ENCODE data around the gene SRR.

The SRR gene

DNA sequence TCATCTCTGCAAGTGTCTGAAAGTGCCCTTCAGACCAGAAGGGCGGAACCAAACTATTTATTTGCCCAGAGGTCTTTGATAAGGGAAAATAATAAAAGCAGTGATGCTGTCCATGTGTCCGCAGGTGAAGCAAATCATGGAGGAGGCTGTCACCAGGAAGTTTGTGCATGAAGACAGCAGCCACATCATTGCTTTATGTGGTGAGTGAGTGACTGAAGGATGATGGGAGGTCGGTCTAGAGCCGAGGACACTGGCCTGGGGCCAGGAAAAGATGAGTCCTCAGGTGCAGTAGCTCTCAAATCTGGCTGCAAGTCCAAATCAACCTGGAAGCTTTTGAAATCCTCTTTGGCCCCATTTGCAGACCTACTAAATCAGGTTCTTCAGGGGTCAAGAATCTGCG lies 39.7 kb downstream of the SRR start:
- DNase-seq (ENCODE audit: low spot score): no peak

DNA sequence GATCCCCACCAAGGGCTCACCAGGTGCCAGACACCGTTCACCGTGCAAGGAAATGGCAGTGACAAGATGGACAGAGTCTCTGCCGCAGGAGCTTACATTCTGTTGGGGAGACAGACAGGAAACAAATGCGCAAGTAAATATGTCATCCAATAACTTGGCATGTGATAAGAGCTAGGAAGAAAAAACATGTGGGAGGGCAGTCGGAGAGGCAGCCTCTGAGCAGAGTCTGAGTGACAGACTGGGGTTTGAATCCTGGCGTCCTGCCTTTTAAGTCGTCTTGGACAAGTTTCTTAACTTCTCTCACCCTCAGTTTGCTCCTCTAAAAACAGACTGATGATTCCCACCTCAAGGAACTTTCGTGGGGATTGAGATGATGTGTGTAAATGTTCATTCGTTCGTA lies 40.8 kb downstream of the SRR start:
- no peak for DNase-seq (ENCODE audit: low spot score)

DNA sequence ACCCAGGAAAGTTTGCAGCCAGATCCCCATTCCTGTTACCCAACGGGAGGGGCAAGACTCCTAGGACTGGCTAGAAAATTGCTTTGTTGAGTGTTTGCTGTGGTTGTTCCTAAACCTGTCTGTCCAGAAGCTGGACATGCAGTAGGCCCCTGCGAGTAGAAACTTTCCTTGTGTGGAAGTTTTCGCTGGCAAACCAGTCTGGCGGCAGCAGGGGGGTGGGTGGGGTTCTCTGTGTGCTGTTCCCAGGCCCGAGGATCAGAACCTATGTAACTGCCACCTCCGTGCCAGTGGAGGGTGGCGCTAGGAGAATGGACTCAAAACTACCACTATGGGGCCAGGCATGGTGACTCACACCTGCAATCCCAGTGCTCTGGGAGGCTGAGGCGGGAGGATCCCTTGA lies 42.7 kb downstream of the SRR start:
- no peak for DNase-seq (ENCODE audit: low spot score)

DNA sequence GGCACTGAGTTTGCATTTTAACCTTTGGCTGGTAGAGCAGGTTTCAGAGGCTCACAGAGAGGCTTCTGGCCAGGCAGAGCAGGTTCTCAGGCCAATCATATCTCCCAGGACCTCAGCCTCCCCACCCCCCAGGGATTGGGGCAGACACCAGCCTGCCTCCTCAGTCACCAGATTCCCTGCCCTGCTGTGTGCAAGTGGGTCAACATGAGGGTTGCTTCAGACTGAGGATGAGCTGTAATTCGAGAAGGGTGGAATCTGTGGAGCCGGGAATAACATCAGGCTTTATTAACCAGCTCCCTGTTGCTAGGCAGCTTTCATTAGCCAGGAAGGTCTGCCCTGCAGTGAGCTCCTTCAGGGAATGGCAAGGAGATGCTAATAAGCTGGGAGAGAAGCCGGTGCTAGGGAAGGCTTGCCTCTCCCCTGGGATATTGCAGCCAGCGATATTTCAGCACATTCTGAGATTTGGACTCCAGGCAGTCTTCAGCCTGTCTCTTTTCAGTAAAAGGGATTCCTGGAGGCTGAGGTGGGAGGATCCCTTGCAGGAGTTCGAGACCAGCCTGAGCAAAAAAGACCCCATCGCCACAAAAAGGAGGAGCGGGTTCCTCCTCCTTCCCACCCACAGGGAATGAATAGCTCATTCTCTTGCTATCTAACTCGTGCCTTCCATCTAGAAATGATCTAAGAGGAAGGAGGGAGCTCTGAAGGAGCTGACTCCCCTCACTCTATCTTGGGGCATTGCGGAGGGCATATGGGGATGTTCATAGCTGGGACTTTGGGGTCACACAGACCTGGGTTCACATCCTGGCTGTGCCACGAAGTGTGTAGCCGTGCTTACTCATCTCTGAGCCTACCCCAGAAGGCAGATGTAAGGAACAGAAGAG lies 44.3 kb downstream of the SRR start:
- DNase-seq (ENCODE audit: low spot score): peak; percentile 84

GRCh38 chr17:2351269-2351668 lies 47.5 kb downstream of the SRR start:
- no peak for DNase-seq (ENCODE audit: low spot score)

- no peak for DNase-seq (ENCODE audit: low spot score)
These were observed 50.6 kb downstream of the SRR start for GRCh38 chr17:2354311-2354710.

GRCh38 chr17:2357237-2357636 lies 53.5 kb downstream of the SRR start:
- no peak for DNase-seq (ENCODE audit: low spot score)

DNA sequence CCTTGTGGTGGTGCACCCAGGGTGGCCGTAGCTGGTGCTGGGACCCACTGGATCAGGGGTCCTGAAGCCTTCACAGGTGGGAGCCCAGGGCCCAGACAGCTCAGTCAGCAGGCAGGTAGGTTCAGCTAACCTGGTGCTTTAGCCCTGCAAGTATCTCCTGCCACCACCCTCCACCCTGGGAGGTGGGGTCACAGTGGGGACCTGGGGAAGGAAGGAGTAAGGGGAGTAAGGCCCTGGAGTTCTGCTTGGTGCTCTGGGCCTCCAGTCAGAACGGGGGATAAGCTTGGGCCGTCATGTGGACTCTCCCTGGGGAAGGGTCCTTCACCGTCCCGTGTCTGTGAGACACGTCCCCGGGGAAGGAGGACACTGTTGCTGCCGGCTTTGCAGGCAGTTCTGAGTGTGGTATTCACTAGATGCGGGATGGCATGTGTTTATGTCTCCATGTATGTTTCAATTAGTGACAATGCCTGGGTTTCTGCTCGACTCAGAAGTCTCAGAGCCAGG lies 54.2 kb downstream of the SRR start:
- DNase-seq (ENCODE audit: low spot score): no peak

DNA sequence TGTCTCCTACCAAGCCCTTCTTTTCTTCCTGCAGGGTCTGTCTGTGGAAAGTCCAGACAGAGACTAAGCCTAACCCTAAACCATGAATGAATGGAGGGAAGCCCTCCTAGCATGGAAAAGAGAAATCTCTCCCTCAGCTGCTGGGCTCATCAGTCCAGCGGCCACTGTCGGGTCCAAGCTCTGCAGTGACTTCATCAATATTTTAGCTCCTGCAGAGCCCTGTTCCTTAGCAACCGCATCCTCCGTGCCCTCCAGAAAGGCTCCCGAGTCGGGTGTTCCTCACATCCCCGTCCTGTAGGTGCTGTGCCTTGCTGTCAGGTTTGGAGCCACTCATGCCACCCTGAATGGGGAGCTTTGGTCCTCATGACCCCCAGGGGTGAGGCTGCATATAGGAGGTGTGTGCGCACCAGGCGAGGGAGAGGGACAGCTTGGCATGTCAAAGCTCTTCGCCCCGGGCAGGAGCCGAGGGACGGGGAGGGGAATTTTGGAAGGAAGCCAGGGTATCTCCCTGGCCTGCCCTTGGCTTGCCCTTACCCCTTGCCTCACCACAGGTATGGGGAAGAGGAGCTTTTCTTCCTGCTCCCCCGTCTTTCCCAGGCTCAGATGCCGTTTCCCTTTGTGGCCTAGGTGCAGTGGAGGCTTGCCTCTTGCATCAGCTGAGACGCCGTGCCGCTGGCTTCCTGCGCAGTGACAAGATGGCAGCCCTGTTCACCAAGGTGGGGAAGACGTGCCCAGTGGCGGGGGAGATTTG lies 57.4 kb downstream of the SRR start:
- DNase-seq (ENCODE audit: low spot score): no peak

- DNase-seq (ENCODE audit: low spot score): no peak
These were observed 58.3 kb downstream of the SRR start for GRCh38 chr17:2362016-2362415.

- no peak for DNase-seq (ENCODE audit: low spot score)
These were observed 58.7 kb downstream of the SRR start for GRCh38 chr17:2362416-2362815.

DNA sequence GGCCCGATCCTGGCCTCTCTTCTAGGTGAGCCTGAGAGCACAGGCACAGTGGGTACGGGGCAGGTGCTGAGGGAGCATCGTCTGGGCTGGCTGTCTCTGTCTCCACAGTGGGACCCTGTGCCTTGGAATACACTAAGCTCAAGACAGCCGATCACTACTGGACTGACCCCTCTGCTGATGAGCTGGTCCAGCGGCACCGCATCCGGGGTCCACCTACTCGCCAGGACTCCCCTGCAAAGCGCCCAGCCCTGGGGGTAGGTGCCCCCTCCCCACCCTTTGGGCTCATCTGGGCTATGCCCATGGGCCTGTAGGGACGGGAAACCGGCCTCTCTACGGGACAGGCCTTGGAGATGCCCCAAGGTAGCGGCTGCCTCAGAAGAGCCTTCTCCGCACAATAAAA lies 59.1 kb downstream of the SRR start:
- no peak for DNase-seq (ENCODE audit: low spot score)

GRCh38 chr17:2363318-2363717 lies 59.6 kb downstream of the SRR start:
- no peak for DNase-seq (ENCODE audit: low spot score)

DNA sequence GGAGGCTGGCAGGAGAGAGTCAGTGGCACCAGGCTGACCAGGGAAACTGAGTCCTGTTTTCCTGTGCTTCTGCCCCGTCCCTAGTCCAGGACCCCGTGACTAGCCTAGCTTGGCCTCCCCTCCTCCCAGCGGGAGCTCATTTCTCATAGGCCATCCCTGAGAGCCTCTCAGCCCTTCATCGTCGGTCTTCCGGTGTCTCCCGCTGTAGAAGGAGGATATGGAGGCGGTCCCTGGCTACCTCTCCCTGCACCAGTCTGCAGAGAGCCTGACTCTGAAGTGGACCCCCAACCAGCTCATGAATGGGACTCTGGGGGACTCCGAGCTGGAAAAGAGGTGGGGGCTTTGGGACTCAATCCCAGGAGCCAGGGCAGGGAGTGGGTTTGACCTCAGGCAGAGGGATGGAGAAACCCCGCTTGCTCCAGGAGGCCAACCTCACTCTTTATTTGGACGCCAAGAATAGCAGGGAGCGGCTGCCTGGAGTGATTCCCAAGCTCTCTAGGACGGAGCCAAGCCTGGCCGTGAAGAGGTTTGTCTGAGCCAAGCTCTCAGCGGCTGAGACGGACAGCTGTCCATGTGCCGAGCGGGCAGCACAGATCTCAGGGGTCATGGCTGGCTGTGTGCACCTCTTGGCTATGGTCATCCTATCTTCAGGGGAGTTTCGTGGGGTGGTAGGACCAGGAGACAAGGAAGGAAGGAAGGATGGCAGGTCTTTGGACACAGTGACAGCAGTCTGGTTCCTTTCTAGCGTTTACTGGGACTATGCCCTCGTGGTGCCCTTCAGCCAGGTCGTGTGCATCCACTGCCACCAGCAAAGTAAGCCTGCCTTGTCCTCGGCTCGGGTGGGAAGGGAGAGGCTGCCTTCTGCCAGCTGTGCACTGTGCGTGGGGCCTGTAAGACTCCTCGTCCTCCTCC lies 60.4 kb downstream of the SRR start:
- no peak for DNase-seq (ENCODE audit: low spot score)

GRCh38 chr17:2364763-2365116 lies 61.0 kb downstream of the SRR start:
- no peak for DNase-seq (ENCODE audit: low spot score)

GRCh38 chr17:2365132-2365531 lies 61.4 kb downstream of the SRR start:
- no peak for DNase-seq (ENCODE audit: low spot score)

- no peak for DNase-seq (ENCODE audit: low spot score)
These were observed 63.2 kb downstream of the SRR start for GRCh38 chr17:2366747-2367494.

GRCh38 chr17:2368359-2368758 lies 64.6 kb downstream of the SRR start:
- no peak for DNase-seq (ENCODE audit: low spot score)

DNA sequence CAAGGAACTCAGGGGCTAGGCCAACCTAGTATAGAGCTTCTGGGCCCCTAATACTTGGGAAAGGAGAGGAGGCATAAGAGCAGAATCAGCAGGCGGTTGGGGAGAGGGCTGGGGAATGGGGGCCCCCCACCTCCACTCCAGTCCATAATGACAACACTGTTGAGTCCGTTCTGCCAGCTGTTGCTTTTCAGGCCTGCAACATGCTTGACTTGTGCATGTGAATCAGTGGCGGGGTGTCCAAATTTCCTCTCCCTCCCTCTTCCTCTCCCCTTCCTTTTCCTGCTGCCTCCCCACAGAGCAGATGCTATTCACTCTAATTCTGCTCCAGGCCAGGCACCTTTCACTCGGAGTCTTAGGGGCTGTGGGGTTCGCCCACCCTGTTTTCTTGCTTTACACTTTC lies 65.3 kb downstream of the SRR start:
- no peak for DNase-seq (ENCODE audit: low spot score)

- no peak for DNase-seq (ENCODE audit: low spot score)
These were observed 65.9 kb downstream of the SRR start for GRCh38 chr17:2369551-2370210.

GRCh38 chr17:2370211-2370589 lies 66.5 kb downstream of the SRR start:
- no peak for DNase-seq (ENCODE audit: low spot score)

Data from AG08395 (cell line).